Measurements from ENCODE around the gene ACTR6. TPM values are rescaled to one million over a fixed set of nuclear protein-coding genes. Genes with fewer than 3 reads are reported as not detected.
A peak's percentile ranks its signal among the peaks of the same experiment; 100 is the strongest.

The ACTR6 gene
- total and polyA plus RNA-seq, 2 of the 4 experiments (the other 2 are of a cell fraction), result 9.7 to 10.2 TPM

DNA sequence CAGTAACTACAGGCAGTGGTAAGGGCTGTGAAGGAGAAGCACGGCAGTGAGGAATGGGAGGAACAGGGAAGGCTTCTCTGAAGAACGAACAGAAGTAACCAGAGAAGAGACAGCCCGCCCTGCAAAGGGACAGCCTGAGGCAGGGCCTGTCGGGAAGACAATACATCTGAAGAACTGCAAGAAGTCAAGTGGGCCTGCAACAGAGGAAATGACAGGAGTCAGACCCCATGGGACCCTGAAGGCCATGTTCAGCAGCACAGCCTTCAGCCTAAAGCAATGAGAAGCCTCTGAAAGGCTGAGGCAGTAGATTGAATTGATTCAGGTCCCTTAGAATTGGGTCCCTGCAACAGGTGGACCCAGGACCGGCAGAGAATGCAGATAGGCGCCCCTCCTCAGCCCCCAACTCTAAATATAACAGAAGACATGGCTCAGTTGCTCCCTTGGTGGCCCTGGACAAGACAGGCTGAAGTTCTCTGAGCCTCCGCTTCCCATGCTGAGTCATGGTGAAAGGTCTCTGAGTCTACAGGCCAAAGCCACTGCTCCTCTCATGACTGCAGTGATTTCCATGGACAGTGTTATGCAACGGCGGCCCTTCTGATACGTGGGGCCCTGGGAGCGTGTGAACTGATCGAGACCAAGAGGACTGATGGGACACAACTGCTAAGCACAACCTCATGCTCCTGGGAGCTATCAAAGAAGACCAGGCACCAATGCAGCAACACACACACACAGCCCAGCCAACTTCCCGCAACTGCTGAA, 10.8 kb upstream of the ACTR6 start:
- Histone ChIP-seq H3K18ac (ENCODE audit: low read depth, low read length) (no peak overlapping the region), H3K4me2 (ENCODE audit: low read depth, low read length) (no peak overlapping the region), H3K9me1 (ENCODE audit: insufficient read depth, low read length) (no peaks in the 10 kb centered on the region; the same call in 1 of the 2 replicates), H2AK9ac (replicated peaks; ENCODE audit: low read depth, low read length, poor library complexity) (peak overlapping the region; percentile 15), H3K9me3 (ENCODE audit: control insufficient read depth, insufficient read depth, low read length) (no peaks in the 10 kb centered on the region), H2BK5ac (ENCODE audit: low read depth, low read length, poor library complexity, severe bottlenecking) (no peak overlapping the region), H2AFZ (replicated peaks; ENCODE audit: low read length, poor library complexity) (no peak overlapping the region), H3K79me1 (ENCODE audit: low read depth in 1 of 2, low read length in 2 of 2) (no peaks in the 10 kb centered on the region), H3K9ac (ENCODE audit: low read depth, low read length) (no peak overlapping the region), H2BK120ac (ENCODE audit: low read depth, low read length) (no peak overlapping the region), H4K8ac (ENCODE audit: low read depth in 2 of 2, low read length in 2 of 2) (no peak overlapping the region), H3K14ac (replicated peaks; ENCODE audit: low read depth, low read length) (no peak overlapping the region), H4K20me1 (ENCODE audit: insufficient read depth, low read length) (no peaks in the 10 kb centered on the region), H3K56ac (ENCODE audit: extremely low read depth, insufficient read depth, low read length) (no peak overlapping the region), H3K23ac (ENCODE audit: low read depth, low read length) (no peak overlapping the region), H3K36me3 (ENCODE audit: control insufficient read depth, insufficient read depth, low read length) (no peaks in the 10 kb centered on the region), H3K27ac (ENCODE audit: insufficient read depth, low read length) (no peak overlapping the region), H4K5ac (ENCODE audit: low read depth, low read length) (no peak overlapping the region), H3K4ac (ENCODE audit: low read depth, low read length) (no peak overlapping the region), H2BK20ac (ENCODE audit: low read depth, low read length) (no peak overlapping the region), H3K27me3 (ENCODE audit: control insufficient read depth, insufficient read depth, low read length) (no peaks in the 10 kb centered on the region), H2BK15ac (ENCODE audit: low read depth, low read length) (no peak overlapping the region), H4K91ac (ENCODE audit: insufficient read depth, low read depth, low read length) (no peak overlapping the region), H2AK5ac (ENCODE audit: low read depth, low read length) (no peak overlapping the region), H3K4me3 (ENCODE audit: insufficient read depth, low read depth, low read length) (no peak overlapping the region), H3K4me1 (ENCODE audit: control insufficient read depth, insufficient read depth, low read length) (peaks cover 6% of the 10 kb centered on the region; the same call in 1 of the 2 replicates)
- no peak for ATAC-seq (ENCODE audit: low read depth)
- no TSS peak for BruUV-seq (replicated peaks)
- CTCF ChIA-PET, result no interaction called here
- intact Hi-C loops (cut with micrococcal nuclease), result no loop called here
- no peak for DNase-seq
- POLR2A ChIA-PET (ENCODE audit: unreplicated experiment), result no interaction called here
- WGBS, 2 experiments (ENCODE audit: extremely low coverage in 2 of 2, insufficient read length in 1 of 2), result 83% methylated on average over 7 of the region's 13 CpGs; no CpG with 5 or more reads in 1 of the 2 experiments
- in situ Hi-C loops (cut with MboI; ENCODE audit: low sequenced_read_pairs), result no loop called here
- TF ChIP-seq NFE2L2 (IDR thresholded peaks at IDR 0.05; ENCODE audit: low read depth, low read length) (peak; percentile 43; the same call in 1 of the 2 replicates), MAFK (IDR thresholded peaks at IDR 0.05; ENCODE audit: low read depth, low read length) (no peak)
- dilution Hi-C loops (cut with HindIII; ENCODE audit: low sequenced_read_pairs, unreplicated experiment), result no loop called here

All from IMR-90 (cell line).